Measurements from ENCODE around the gene HIVEP3. TPM values are rescaled to one million over a fixed set of nuclear protein-coding genes. Genes with fewer than 3 reads are reported as not detected.

Gene HIVEP3
- total RNA-seq, 5 donors from 2014 or later (not counting 1 experiment from before 2014, with no cell fraction given), result 7.0 to 15.3 (median 8.8) TPM

- H3K36me3 ChIP-seq (ENCODE audit: control insufficient read depth in 2 of 2, extremely low read depth in 1 of 2, insufficient read depth in 1 of 2, low read length in 1 of 2), result peaks cover 0 to 3% of the 10 kb centered on the region in 2 donors
- Mint-ChIP-seq H3K4me3 (no peak overlapping the region), H3K36me3 (peaks cover 12% of the 10 kb centered on the region), H3K27ac (no peak overlapping the region), H3K27me3 (no peaks in the 10 kb centered on the region), H3K9me3 (no peaks in the 10 kb centered on the region), H3K4me1 (peaks cover 0 to 13% (median 0%) of the 10 kb centered on the region in 3 donors)
- DNase-seq (no peak), ATAC-seq (replicated peaks in 1 of 4) (no peak)
- no peaks in the 10 kb centered on the region for H3K27me3 ChIP-seq (replicated peaks in 1 of 2; ENCODE audit: control insufficient read depth in 2 of 2, extremely low read depth in 1 of 2, insufficient read depth in 2 of 2, low read length in 1 of 2)
- no peaks in the 10 kb centered on the region for H3K9me3 ChIP-seq
- no peaks in the 10 kb centered on the region for H3K4me1 ChIP-seq (ENCODE audit: control insufficient read depth in 1 of 2, extremely low read depth in 1 of 2, insufficient read depth in 2 of 2, low read length in 2 of 2)
- 95% methylated on average over 16 of the region's 30 CpGs for WGBS (ENCODE audit: insufficient coverage)
- no peak overlapping the region for H3K27ac ChIP-seq (ENCODE audit: low read length)
- no peak overlapping the region for H3K4me3 ChIP-seq (ENCODE audit: control insufficient read depth in 1 of 2, extremely low read depth in 1 of 2, low read length in 1 of 2)
- ChIA-PET POLR2A (no interaction called here), CTCF (no interaction called here)
These were observed 393.7 kb downstream of the HIVEP3 start for GRCh38 chr1:41524676-41525675.

GRCh38 chr1:41523949-41524675 lies 394.6 kb downstream of the HIVEP3 start:
- POLR2A ChIA-PET, result no interaction called here
- no peak overlapping the region for H3K4me3 ChIP-seq (ENCODE audit: control insufficient read depth in 1 of 2, extremely low read depth in 1 of 2, low read length in 1 of 2)
- H3K4me1 ChIP-seq (ENCODE audit: control insufficient read depth in 1 of 2, extremely low read depth in 1 of 2, insufficient read depth in 2 of 2, low read length in 2 of 2), result no peaks in the 10 kb centered on the region
- H3K27ac ChIP-seq (ENCODE audit: low read length), result no peak overlapping the region
- 97% methylated on average over 8 of the region's 9 CpGs for WGBS (ENCODE audit: insufficient coverage)
- peaks cover under 1 to 3% of the 10 kb centered on the region in 2 donors for H3K36me3 ChIP-seq (ENCODE audit: control insufficient read depth in 2 of 2, extremely low read depth in 1 of 2, insufficient read depth in 1 of 2, low read length in 1 of 2)
- Mint-ChIP-seq H3K27me3 (no peaks in the 10 kb centered on the region), H3K27ac (no peak overlapping the region), H3K9me3 (no peaks in the 10 kb centered on the region), H3K4me1 (peaks cover 0 to 7% (median 0%) of the 10 kb centered on the region in 3 donors), H3K36me3 (peaks cover 12% of the 10 kb centered on the region), H3K4me3 (no peak overlapping the region)
- no peaks in the 10 kb centered on the region for H3K9me3 ChIP-seq
- DNase-seq (no peak), ATAC-seq (replicated peaks in 1 of 4) (no peak)
- CTCF ChIA-PET, result no interaction called here
- H3K27me3 ChIP-seq (replicated peaks in 1 of 2; ENCODE audit: control insufficient read depth in 2 of 2, extremely low read depth in 1 of 2, insufficient read depth in 2 of 2, low read length in 1 of 2), result no peaks in the 10 kb centered on the region

- H3K36me3 Mint-ChIP-seq, result peaks cover 12% of the 10 kb centered on the region
These were observed 395.7 kb downstream of the HIVEP3 start for GRCh38 chr1:41523071-41523470.

GRCh38 chr1:41521766-41522165 lies 397.0 kb downstream of the HIVEP3 start:
- WGBS (ENCODE audit: insufficient coverage), result 96% methylated on average over 10 of the region's 12 CpGs
- Mint-ChIP-seq H3K27me3 (no peaks in the 10 kb centered on the region), H3K36me3 (peaks cover 12% of the 10 kb centered on the region), H3K4me1 (peaks cover 0 to 7% (median 5%) of the 10 kb centered on the region in 3 donors), H3K4me3 (no peak overlapping the region), H3K27ac (no peak overlapping the region), H3K9me3 (no peaks in the 10 kb centered on the region)
- no peak overlapping the region for H3K27ac ChIP-seq (ENCODE audit: low read length)
- H3K36me3 ChIP-seq (ENCODE audit: control insufficient read depth in 2 of 2, extremely low read depth in 1 of 2, insufficient read depth in 1 of 2, low read length in 1 of 2), result peaks cover 2 to 3% of the 10 kb centered on the region in 2 donors
- H3K9me3 ChIP-seq, result no peaks in the 10 kb centered on the region
- no peaks in the 10 kb centered on the region for H3K27me3 ChIP-seq (replicated peaks in 1 of 2; ENCODE audit: control insufficient read depth in 2 of 2, extremely low read depth in 1 of 2, insufficient read depth in 2 of 2, low read length in 1 of 2)
- ChIA-PET CTCF (no interaction called here), POLR2A (no interaction called here)
- ATAC-seq (replicated peaks in 1 of 4) (no peak), DNase-seq (no peak)
- H3K4me1 ChIP-seq (ENCODE audit: control insufficient read depth in 1 of 2, extremely low read depth in 1 of 2, insufficient read depth in 2 of 2, low read length in 2 of 2), result no peaks in the 10 kb centered on the region
- no peak overlapping the region for H3K4me3 ChIP-seq (ENCODE audit: control insufficient read depth in 1 of 2, extremely low read depth in 1 of 2, low read length in 1 of 2)

More at GRCh38 chr1:41523071-41523470, 395.7 kb downstream of the HIVEP3 start:
- ChIA-PET CTCF (no interaction called here), POLR2A (no interaction called here)
- H3K27me3 Mint-ChIP-seq, result no peaks in the 10 kb centered on the region
- WGBS (ENCODE audit: insufficient coverage), result 98% methylated on average over 8 of the region's 10 CpGs
- H3K27ac Mint-ChIP-seq, result no peak overlapping the region
- ATAC-seq (replicated peaks in 1 of 4), result no peak
- H3K36me3 ChIP-seq (ENCODE audit: control insufficient read depth in 2 of 2, extremely low read depth in 1 of 2, insufficient read depth in 1 of 2, low read length in 1 of 2), result peaks cover 2 to 3% of the 10 kb centered on the region in 2 donors
- no peaks in the 10 kb centered on the region for H3K9me3 ChIP-seq
- peaks cover 0 to 7% (median 2%) of the 10 kb centered on the region in 3 donors for H3K4me1 Mint-ChIP-seq
- DNase-seq, result no peak
- H3K4me1 ChIP-seq (ENCODE audit: control insufficient read depth in 1 of 2, extremely low read depth in 1 of 2, insufficient read depth in 2 of 2, low read length in 2 of 2), result no peaks in the 10 kb centered on the region
- H3K4me3 Mint-ChIP-seq, result no peak overlapping the region
- no peak overlapping the region for H3K4me3 ChIP-seq (ENCODE audit: control insufficient read depth in 1 of 2, extremely low read depth in 1 of 2, low read length in 1 of 2)
- no peaks in the 10 kb centered on the region for H3K9me3 Mint-ChIP-seq
- H3K27ac ChIP-seq (ENCODE audit: low read length), result no peak overlapping the region
- H3K27me3 ChIP-seq (replicated peaks in 1 of 2; ENCODE audit: control insufficient read depth in 2 of 2, extremely low read depth in 1 of 2, insufficient read depth in 2 of 2, low read length in 1 of 2), result no peaks in the 10 kb centered on the region

- H3K36me3 ChIP-seq (ENCODE audit: control insufficient read depth in 2 of 2, extremely low read depth in 1 of 2, insufficient read depth in 1 of 2, low read length in 1 of 2), result peaks cover 2 to 3% of the 10 kb centered on the region in 2 donors
- ChIA-PET CTCF (no interaction called here), POLR2A (no interaction called here)
- DNase-seq, result no peak
- no peak overlapping the region for H3K27ac ChIP-seq (ENCODE audit: low read length)
- Mint-ChIP-seq H3K27me3 (no peaks in the 10 kb centered on the region), H3K4me1 (peaks cover 2 to 10% (median 8%) of the 10 kb centered on the region in 3 donors), H3K27ac (no peak overlapping the region), H3K36me3 (peaks cover 12% of the 10 kb centered on the region), H3K9me3 (no peaks in the 10 kb centered on the region), H3K4me3 (no peak overlapping the region)
- WGBS (ENCODE audit: insufficient coverage), result 95% methylated on average over 8 of the region's 15 CpGs
- no peaks in the 10 kb centered on the region for H3K27me3 ChIP-seq (replicated peaks in 1 of 2; ENCODE audit: control insufficient read depth in 2 of 2, extremely low read depth in 1 of 2, insufficient read depth in 2 of 2, low read length in 1 of 2)
- H3K4me1 ChIP-seq (ENCODE audit: control insufficient read depth in 1 of 2, extremely low read depth in 1 of 2, insufficient read depth in 2 of 2, low read length in 2 of 2), result peaks cover 0 to 5% of the 10 kb centered on the region in 2 experiments
- H3K4me3 ChIP-seq (ENCODE audit: control insufficient read depth in 1 of 2, extremely low read depth in 1 of 2, low read length in 1 of 2), result no peak overlapping the region
- no peaks in the 10 kb centered on the region for H3K9me3 ChIP-seq
- no peak for ATAC-seq (replicated peaks in 1 of 4)
These were observed 397.6 kb downstream of the HIVEP3 start for GRCh38 chr1:41520951-41521752.

GRCh38 chr1:41519667-41520066 lies 399.1 kb downstream of the HIVEP3 start:
- H3K36me3 Mint-ChIP-seq, result peaks cover 12% of the 10 kb centered on the region
- no peaks in the 10 kb centered on the region for H3K9me3 Mint-ChIP-seq
- H3K4me3 Mint-ChIP-seq, result no peak overlapping the region
- Histone ChIP-seq H3K27ac (ENCODE audit: low read length) (no peak overlapping the region), H3K36me3 (ENCODE audit: control insufficient read depth in 2 of 2, extremely low read depth in 1 of 2, insufficient read depth in 1 of 2, low read length in 1 of 2) (peaks cover 2 to 3% of the 10 kb centered on the region in 2 donors), H3K4me3 (ENCODE audit: control insufficient read depth in 1 of 2, extremely low read depth in 1 of 2, low read length in 1 of 2) (no peak overlapping the region), H3K4me1 (ENCODE audit: control insufficient read depth in 1 of 2, extremely low read depth in 1 of 2, insufficient read depth in 2 of 2, low read length in 2 of 2) (peaks cover 0 to 8% of the 10 kb centered on the region in 2 experiments), H3K27me3 (replicated peaks in 1 of 2; ENCODE audit: control insufficient read depth in 2 of 2, extremely low read depth in 1 of 2, insufficient read depth in 2 of 2, low read length in 1 of 2) (no peaks in the 10 kb centered on the region), H3K9me3 (no peaks in the 10 kb centered on the region)
- ChIA-PET POLR2A (no interaction called here), CTCF (no interaction called here)
- DNase-seq (no peak), ATAC-seq (replicated peaks in 1 of 4) (no peak)
- H3K27me3 Mint-ChIP-seq, result no peaks in the 10 kb centered on the region
- H3K4me1 Mint-ChIP-seq, result peaks cover 3 to 10% (median 8%) of the 10 kb centered on the region in 3 donors
- H3K27ac Mint-ChIP-seq, result no peak overlapping the region
- 91% methylated on average over 5 of the region's 5 CpGs for WGBS (ENCODE audit: insufficient coverage)

Data from T-cell (primary cell).